Measurements from ENCODE around the gene SPATA7.

Gene SPATA7

DNA sequence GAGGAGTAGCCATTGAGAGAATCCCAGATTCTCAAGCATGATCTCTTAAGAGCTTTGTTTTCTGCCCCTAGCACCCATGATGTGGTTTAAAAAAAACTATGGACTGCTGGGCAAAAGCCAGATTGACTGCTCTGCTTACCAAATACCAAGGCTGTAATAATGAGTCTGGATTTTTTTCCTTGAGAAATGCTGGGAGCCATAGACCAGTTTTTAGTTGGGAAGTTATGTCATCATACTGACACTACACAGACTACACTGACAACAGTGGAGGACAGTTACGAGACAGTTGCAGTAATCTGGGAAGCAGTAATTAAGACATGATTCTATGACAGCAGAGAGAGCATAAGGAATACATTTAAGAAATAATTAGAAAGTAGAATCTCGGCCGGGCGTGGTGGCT lies 35.8 kb downstream of the SPATA7 start:
- no peak for FAIRE-seq

DNA sequence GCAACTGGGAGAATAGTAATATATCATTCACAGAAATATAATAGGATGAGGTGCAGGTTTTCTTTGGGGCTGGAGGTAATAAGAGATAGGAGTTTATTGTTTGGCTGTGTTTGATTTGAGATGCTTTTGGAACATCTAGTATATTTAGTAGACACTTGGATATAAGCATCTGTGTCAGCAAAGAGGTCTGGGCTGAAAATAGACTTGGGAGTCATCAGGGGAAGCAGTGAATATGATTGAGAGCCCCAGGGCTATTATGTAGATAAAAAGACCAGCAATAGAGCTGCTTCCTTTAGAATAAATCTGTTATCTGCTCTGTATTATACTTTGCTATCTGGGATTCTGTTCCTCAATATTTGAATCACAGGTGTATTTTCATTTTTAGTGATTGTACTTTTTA lies 36.6 kb downstream of the SPATA7 start:
- FAIRE-seq: no peak

DNA sequence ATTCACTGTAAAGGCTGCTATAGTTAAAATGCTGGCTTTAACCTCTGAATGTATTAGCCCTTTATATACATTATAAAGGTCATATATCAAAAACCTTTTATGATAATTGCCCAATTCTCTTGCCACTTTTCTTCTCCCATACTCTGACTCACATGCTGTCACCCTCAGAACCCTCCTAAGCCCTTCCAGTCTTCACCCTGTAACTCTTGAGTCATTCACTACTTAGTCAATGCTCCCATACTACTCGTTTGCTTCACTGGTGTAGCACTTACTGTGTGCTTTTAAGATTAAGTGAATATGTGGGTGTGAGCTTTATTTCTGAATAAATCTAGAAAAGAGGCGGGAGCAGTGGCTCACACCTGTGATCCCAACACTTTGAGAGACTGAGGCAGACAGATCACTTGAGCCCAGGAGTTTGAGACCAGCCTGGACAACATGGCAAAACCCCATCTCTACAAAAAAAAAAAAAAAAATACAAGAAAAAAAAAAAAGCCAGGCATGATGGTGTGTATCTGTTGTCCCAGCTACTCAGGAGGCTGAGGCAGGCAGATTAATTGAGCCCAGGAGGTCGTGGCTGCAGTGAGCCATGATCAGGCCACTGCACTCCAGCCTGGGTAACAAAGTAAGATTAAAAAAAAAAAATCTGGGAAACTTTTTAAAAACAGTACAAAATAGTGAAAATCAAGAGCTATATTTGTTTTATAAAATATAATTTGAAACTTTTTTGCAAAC lies 37.6 kb downstream of the SPATA7 start:
- peak; percentile 4 for FAIRE-seq

DNA sequence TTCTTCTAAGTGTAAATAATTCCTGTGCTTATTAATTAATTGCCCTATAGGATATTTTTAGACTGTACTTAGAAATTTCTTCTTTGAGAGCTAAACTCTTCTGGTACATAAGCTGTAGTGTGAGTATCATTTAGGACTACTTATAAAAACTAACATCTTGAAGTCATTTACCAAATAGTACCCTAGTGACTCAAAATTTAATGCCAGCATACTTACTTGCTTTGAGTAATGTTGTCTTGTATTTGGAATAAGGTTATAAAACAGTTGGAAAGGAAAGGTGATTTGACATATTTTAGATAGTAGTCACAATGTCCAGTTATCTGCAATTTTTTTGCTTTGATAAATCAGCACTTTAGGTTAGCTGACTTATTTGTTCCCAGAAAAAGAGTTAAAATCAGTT lies 39.1 kb downstream of the SPATA7 start:
- no peak for FAIRE-seq

DNA sequence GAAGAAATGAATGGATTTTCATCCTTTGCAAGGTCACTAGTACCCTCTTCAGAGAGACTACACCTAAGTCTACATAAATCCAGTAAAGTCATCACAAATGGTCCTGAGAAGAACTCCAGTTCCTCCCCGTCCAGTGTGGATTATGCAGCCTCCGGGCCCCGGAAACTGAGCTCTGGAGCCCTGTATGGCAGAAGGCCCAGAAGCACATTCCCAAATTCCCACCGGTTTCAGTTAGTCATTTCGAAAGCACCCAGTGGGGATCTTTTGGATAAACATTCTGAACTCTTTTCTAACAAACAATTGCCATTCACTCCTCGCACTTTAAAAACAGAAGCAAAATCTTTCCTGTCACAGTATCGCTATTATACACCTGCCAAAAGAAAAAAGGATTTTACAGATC lies 40.8 kb downstream of the SPATA7 start:
- no peak for FAIRE-seq

DNA sequence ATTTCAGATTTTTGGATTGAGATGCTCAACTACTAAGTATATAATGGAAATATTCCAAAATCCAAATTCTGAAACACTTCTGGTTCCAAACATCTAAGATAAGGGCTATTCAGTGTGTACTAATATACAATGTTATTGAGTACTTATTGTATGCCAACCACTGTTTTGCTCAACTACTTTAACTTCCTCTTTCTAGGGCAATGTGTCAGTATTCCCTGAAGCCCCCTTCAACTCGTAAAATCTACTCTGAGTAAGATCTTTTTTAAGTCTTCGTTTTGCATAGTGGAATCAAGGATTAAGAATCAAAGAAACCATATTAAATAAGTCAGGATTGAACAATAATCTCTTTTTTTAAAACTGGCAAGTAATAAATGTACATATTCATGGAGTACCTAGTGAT lies 45.5 kb downstream of the SPATA7 start:
- FAIRE-seq: no peak

DNA sequence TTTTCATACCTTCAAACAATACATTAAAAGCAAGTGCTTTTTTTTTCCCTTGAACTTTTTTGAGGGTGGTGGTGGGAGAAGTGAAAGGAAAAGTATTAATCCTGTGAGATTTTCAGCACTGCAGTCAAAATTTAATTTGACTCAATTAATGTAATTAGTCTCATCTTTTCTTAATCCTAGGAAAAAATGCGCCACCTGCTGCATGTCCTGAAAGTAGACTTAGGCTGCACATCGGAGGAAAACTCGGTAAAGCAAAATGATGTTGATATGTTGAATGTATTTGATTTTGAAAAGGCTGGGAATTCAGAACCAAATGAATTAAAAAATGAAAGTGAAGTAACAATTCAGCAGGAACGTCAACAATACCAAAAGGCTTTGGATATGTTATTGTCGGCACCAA lies 52.2 kb downstream of the SPATA7 start:
- no peak for FAIRE-seq

DNA sequence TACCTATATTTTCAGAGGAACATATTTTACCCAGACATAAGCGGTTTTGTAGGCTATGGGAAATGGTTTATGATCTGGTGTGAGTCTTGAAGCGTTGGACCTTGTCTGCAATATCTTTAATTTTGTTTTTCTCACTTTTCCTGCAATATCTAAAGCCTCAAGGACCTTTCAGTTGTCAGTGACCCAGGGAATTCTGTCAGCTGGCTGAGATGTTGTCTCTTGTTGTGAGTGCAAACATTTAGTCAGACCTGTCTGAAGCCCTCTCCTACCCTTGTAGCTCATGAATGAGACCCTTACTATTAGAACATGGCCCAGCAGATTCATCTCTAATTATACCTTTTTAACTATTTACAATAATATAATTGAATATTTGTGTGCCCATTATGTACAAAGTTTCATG lies 53.6 kb downstream of the SPATA7 start:
- no peak for FAIRE-seq

DNA sequence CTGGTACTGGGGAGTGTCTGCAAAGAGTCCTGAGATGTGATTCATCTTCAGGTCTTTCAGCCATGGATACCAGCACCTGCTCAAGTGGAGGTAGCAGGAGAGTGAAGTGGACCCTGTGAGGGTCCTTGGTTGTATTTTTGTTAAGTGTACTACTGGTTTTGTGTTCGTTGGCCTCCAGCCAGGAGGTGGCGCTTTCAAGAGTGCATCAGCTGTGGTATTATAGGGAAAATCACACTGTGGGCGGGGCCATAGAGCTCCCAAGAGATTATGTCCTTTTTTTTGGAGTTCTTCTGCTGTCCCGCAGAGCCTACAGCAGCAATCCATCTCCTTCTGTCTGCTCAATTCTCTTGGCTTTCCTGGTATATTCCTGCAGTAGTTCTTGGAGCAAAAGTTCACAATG lies 66.8 kb downstream of the SPATA7 start:
- FAIRE-seq: no peak

DNA sequence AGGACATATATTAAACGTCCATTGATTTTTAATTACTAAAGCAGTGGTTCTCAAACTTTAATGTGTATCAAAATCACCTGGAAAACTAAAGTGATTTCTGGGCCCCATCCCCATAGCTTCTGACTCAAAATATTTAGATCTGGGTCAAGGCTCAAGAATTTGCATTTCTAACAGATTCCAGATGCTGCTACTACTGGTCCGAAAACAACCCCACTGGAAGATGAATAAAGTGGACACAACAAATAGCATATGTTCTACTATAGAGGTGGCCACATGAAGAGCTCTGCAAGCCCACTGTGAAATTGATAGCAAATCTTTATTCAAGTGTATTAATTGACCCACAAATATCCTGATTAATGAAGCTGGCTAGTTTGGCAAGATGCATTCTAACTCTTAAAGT lies 69.4 kb downstream of the SPATA7 start:
- FAIRE-seq: no peak

DNA sequence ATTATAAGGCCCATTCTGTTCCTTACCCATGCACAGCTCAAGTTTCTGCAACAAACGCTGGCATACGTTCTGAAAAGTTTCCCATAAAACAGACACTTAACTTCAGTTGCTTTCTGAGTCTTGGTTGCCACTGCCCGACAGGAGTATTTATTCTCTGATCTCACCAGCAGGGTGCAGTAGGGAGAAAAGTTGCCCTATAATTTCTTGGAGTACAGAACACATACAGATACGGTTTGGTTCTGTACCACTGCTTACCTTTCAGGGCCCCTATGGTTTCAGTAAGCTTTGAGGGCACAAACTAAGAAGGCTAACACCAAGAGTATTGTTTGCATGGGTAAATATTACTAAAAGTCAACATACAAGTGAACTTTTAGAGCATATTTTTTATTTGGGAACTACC lies 77.9 kb downstream of the SPATA7 start:
- FAIRE-seq: no peak

DNA sequence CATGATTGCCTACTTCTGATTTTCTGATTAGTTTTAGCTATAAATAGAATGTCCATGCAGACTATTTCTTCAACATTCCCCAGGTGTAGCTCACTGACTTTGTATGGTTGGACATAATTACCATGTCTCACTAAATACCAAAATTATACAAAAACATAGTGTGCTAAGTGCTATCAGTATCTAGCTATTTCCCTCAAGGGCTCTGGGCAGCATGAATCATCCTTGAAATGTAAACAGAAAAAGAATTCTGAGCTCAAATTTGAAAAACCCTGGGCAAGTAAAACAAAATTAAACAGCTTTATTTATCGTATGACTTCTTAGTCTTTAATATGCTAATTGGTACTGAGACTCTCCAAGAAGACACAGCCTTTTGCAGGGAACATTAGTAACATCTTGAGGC lies 82.9 kb downstream of the SPATA7 start:
- no peak for FAIRE-seq

DNA sequence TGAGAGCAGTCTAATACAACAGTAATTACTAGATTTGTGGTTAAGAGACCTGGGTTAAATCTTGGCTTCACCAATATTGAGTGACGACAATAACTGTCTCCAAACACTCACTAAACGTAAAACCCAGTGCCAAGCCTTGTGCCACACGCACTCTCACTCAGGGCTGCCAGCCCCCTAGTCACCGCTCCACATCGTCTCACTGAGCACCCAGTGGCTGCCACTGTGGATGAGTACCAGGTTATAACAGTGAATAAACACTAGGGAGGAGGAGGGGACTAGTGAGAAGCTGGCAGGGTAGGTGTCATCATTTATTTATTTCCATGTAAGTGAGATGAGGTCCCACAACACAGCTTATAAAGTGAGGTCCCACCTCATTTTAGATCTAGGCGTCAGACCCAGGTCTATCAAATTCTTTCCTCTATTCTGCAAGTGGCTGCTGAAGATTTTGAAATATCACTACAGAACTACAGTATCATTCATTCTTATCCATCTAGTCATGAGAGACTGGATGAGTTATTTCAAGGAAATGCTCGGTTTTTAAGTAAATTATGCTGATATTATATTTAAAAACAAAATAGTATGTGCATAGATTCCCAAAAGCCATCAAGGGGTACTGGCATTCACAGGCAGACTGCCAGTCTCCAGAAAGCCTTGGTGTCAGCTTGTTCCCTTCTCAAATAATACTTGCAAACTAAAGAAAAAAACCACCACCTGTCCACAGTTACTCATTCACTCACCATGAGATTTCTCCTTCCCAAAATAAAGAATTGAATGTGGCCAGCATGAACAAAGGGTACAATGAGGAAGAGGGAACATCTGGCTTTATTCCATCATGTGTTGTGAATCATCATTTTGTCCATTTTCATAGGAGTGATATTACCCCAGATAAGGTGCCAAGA lies 85.3 kb downstream of the SPATA7 start:
- FAIRE-seq: no peak

DNA sequence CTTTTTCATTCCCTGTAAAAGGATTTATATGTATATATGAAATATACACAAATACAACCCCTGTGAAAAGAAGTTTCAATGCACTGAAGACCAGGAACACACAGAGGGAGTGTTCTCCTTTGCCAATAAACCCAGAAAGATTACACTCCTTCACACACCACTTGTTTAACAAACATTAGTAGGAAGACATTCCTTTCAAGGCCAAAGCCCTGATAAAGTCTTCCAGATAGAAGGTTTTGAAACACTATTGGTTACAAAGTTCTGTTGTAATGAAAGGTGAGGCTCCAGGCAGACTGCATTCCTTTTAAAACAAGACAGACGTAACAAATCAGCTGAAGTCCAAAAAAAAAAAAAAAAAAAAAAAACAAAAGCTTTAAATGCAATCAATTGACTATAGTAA lies 88.3 kb downstream of the SPATA7 start:
- FAIRE-seq: no peak

DNA sequence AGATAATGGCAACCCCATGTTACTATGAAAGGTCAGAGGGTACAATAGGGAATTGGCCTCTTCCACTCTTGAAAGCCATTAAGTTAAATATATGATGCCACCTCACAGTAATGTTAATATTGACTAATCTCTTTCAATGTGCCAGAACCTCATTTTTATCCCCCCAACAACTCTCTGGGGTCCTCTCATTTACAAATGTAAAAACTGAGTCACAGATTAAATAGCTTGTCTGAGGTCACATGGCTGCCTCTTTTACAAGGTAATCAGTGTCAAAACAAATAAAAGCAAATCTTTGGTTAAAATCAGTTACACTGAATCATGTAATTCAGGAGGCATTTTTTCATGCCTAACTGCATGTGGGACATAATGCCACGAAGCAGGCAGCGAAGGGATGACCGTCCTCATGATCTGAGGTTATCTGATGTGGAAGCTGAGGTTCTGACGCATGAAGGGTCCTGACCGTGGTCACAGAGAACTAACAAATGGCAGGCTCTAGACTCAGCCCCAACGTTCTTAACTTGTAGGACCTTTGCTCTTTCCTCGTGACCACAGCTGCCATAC lies 90.8 kb downstream of the SPATA7 start:
- FAIRE-seq: no peak

DNA sequence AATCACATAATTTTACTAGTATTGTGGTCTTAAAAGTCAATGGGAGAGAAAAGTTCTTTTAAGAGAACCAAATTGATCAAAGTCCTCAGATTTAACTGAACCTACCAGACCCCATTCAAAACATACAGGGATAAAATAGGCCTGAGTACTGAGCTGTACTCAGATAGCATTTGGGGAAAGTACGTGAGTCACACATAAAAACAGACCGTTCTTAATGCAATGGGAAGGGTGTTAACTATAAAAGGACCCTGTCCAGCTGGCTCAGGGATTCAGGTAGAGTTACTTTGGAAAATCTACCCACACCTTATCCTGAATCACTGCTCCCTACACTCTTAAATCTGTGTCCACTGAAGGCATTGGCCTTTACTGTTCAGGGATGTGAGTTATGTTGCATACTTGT lies 91.4 kb downstream of the SPATA7 start:
- no peak for FAIRE-seq

DNA sequence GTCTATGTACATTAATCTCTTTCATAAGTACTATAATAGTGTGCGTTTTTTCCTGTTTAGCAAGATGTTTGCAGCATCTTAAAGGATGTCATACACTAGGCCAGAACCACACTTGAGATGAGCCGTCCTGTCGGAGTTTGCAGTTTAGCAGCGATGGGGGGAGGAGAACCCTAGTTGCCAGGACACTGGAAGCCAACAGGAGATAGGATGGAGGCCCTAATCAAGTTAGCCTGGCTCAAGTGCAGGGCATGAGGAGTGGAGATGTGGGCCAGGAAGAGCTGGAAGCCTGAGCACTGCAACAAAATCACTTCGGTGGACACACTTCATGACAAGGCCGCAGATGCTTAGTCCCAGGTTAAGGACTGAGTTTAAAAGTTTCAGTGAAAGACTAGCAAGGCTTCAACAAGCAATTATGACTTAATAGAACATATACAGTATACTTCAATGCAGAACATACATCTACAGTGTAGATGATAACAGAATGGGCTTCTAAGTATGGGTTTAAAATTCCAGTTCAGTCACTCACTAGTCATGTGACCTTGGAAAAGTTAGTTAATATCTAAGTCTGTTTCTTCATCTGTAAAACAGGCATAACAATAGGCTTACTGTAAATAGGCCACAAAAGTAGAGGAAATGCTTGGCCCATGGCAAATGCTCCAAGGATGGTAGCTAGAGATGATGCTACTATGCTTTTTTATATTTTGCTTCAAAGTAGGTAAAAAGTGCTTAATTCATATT lies 92.2 kb downstream of the SPATA7 start:
- FAIRE-seq: no peak

DNA sequence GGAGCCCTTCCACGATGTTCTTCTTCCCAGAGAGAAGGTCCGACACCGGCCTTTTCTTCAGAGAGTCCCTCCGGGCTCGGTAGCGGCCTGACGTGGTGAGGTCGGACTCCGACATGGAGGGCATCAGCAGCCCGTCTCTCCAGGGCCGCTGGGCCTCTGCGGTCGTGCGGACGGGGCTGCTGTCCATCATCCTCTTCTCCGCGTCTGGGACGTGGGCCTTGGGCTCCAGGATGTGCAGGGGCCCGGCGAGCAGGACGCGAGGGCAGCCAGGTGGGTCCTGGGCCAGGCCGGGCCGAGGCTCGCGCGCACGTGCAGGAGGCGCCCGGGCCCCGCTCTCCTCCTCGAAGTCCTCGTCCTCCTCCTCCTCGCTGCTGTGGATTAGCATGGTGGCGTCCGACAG lies 93.5 kb downstream of the SPATA7 start:
- FAIRE-seq: no peak

DNA sequence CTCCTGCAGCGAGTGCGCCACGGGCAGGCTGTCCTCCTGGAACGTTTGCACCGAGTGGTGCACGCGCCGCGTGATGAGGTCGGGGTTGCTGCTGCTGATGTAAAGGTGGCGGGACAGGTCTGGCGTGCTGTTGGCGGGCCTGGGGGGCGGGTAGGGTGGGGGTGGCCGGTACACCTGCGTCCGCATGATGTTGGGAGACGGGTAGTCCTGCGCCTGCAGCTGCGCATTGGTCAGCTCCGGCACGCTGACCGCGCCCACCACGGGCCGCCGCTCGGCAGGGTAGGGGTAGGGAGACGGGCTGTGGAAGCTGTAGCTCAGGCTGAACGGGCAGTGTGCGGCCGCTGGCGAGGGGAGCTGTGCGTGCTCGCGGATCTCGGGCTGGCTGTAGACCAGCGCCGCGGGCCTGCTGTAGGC lies 94.1 kb downstream of the SPATA7 start:
- FAIRE-seq: no peak

DNA sequence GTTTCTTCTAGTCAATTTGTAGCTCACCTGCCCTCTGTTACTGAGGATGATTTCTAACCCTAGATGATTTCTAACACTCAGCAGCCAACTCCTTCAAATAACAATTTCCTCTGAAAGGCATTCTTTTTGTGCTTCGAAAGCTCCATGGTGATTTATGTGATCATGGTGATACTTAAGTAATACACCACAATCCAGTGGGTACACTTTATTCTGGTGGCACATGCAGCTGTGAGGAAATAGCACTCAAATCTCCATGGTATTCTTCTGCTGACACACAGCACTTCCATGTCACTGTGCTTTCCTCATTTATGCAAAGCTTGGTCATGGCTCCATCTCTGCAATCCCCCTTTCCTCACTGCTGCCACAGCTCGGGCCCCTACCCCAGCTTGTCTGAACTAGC lies 95.6 kb downstream of the SPATA7 start:
- no peak for FAIRE-seq

DNA sequence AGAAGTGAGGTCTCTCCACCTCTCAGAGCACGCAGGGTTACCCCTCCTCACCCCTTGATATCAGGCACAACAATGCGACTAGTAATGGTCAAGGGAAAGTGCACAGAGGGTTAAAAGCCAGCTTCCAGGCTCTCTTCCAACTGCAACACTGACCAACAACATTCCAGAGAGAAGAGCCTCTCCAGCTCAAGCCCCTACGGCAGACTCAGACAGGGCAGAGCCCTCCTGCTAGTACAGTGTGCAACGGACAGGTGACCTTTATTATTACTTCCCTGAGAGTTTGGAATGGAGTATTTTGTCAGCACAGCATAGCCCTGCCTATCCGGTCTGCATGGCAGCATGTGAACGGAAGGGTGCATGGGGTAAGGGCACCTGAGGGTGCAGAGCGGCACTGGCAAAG lies 96.3 kb downstream of the SPATA7 start:
- no peak for FAIRE-seq

DNA sequence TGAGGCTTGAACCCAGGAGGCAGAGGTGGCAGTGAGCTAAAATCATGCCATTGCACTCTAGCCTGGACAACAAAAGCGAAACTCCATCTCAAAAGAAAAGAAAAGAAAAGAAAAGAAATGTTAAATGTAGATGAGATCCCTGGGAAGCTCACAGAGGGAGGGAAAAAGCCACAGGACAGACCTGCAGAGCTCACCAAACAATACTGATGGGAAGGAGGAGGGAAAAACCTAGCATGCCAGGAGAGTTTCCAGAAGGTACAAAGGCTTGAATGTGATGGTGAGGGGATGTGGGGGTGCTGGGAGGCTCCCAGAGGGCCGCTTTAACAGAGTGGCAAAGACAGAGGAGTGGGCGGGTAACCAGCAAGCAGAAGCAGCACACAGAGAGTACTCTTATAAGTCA lies 97.1 kb downstream of the SPATA7 start:
- FAIRE-seq: no peak
